GM12878 (cell line): ENCODE data around the gene NELFB. TPM values are rescaled to one million over a fixed set of nuclear protein-coding genes. Genes with fewer than 3 reads are reported as not detected.

Experiments used
- ATAC-seq: fragments of 200-7000 bp; cut with Tn5 transposase; 3 replicates; pipeline ENCODE4 v1.9.1; 2020; ENCODE audit warnings: mild to moderate bottlenecking, moderate library complexity
- BruUV-seq: library from RNA; stranded (reverse); fragments of 400-500 nt; replicated peaks from 2 replicates; lab custom pipeline; 2021; lab: Mats Ljungman, UMichigan
- CTCF ChIA-PET: fragments of 300-600 bp; sonication (Branson Sonifier 250); formaldehyde crosslinking; extraction: SDS; loops from one replicate; lab custom pipeline; 2021; ENCODE audit warnings: inconsistent platforms; lab: Yijun Ruan, JAX
- POLR2A ChIA-PET: fragments of 350-600 bp; formaldehyde crosslinking; extraction: SDS; loops from one replicate; lab custom pipeline; 2021; ENCODE audit warnings: inconsistent platforms; lab: Charles Lee
- RAD21 ChIA-PET: fragments of 300-600 bp; sonication (Branson Sonifier 250); formaldehyde crosslinking; loops from one replicate; lab custom pipeline; 2023; ENCODE audit warnings: antibody characterized with exemption; ENCODE audit not compliant: unreplicated experiment; lab: Charles Lee
- SMC1A ChIA-PET: fragments of 300-600 bp; sonication (Branson Sonifier 250); formaldehyde crosslinking; loops from one replicate; lab custom pipeline; 2023; ENCODE audit not compliant: unreplicated experiment, uncharacterized antibody; lab: Charles Lee
- DNase-seq: peaks from one replicate; pipeline ENCODE4 v3.0.0-alpha.2; 2011; ENCODE audit warnings: low read depth, low spot score
- FAIRE-seq: peaks from 3 replicates; lab custom pipeline; 2011; peaks lifted over from hg19 to GRCh38; lab: Jason Lieb, UNC
- H2AFZ ChIP-seq: 2 replicates; pipeline ENCODE4 v1.6.0; 2011; ENCODE audit warnings: low read depth, low read length, control low read depth; ENCODE audit not compliant: control insufficient read depth
- H3K27ac ChIP-seq: 2 replicates; pipeline ENCODE4 v1.5.1; 2011; ENCODE audit warnings: control low read depth; ENCODE audit not compliant: control insufficient read depth, insufficient read depth
- H3K27me3 ChIP-seq, 2 experiments: replicated peaks in 1 of 2; 2 replicates each; pipeline versions ENCODE4 v1.6.0 to v1.6.1; 2011; ENCODE audit warnings: low read length in 1 of 2; ENCODE audit not compliant: control insufficient read depth in 2 of 2, insufficient read depth in 2 of 2
- H3K36me3 ChIP-seq, 2 experiments: 2 replicates each; pipeline ENCODE4 v1.5.1; 2011; ENCODE audit warnings: low read length in 1 of 2; ENCODE audit not compliant: control insufficient read depth in 2 of 2, insufficient read depth in 2 of 2
- H3K4me1 ChIP-seq: 2 replicates; pipeline ENCODE4 v1.6.1; 2011; ENCODE audit warnings: mild to moderate bottlenecking, low read length, moderate library complexity, mixed read lengths; ENCODE audit not compliant: control insufficient read depth, insufficient read depth
- H3K4me2 ChIP-seq: 2 replicates; pipeline ENCODE4 v1.6.0; 2011; ENCODE audit warnings: control low read depth; ENCODE audit not compliant: control insufficient read depth, insufficient read depth
- H3K4me3 ChIP-seq: fragments of 200-600 bp; sonication (generic); 2 replicates; pipeline ENCODE4 v1.5.1; 2016
- H3K79me2 ChIP-seq: 2 replicates; pipeline ENCODE4 v1.6.0; 2011; ENCODE audit warnings: low read length; ENCODE audit not compliant: control insufficient read depth, insufficient read depth
- H3K9ac ChIP-seq: 2 replicates; pipeline ENCODE4 v1.8.0; 2011; ENCODE audit warnings: low read length, control low read depth, mixed read lengths; ENCODE audit not compliant: control insufficient read depth, insufficient read depth
- H3K9me3 ChIP-seq: replicated peaks from 3 replicates; pipeline ENCODE4 v1.5.1; 2011; ENCODE audit warnings: mild to moderate bottlenecking, low read length; ENCODE audit not compliant: control insufficient read depth, insufficient read depth
- H4K20me1 ChIP-seq: 2 replicates; pipeline ENCODE4 v1.6.0; 2011; ENCODE audit not compliant: control insufficient read depth, insufficient read depth
- BCL11A ChIP-seq: IDR thresholded peaks from 2 replicates; pipeline ENCODE4 v1.6.1; 2011; ENCODE audit warnings: low read depth, low read length
- BHLHE40 ChIP-seq, 2 experiments: fragments of 450-650 bp in 1 of 2; IDR thresholded peaks; 2 replicates each; pipeline ENCODE4 v1.6.1; 2011 to 2017; ENCODE audit warnings: low read depth in 2 of 2, borderline replicate concordance in 1 of 2, improper control_type of control experiment in 1 of 2, low read length in 1 of 2, mild to moderate bottlenecking in 1 of 2
- BMI1 ChIP-seq: fragments of 450-650 bp; IDR thresholded peaks from 2 replicates; pipeline ENCODE4 v1.6.1; 2016; ENCODE audit warnings: mild to moderate bottlenecking, moderate library complexity, borderline replicate concordance
- CHD1 ChIP-seq: IDR thresholded peaks from 2 replicates; pipeline ENCODE4 v1.6.1; 2012; ENCODE audit warnings: low read depth, low read length, improper control_type of control experiment
- CREM ChIP-seq: IDR thresholded peaks from 2 replicates; pipeline ENCODE4 v1.6.1; 2014; ENCODE audit warnings: antibody characterized with exemption, low read depth
- ETV6 ChIP-seq, 2 experiments: fragments of 450-650 bp in 1 of 2; IDR thresholded peaks in 1 of 2; conservative IDR thresholded peaks in 1 of 2; 2 replicates each; pipeline ENCODE4 v1.6.1; 2014; ENCODE audit warnings: antibody characterized with exemption in 1 of 2, borderline replicate concordance in 1 of 2, low read depth in 1 of 2, mild to moderate bottlenecking in 1 of 2, moderate library complexity in 1 of 2
- IKZF2 ChIP-seq, 2 experiments: fragments of 450-650 bp; IDR thresholded peaks; 2 replicates each; pipeline ENCODE4 v1.6.1; 2017; ENCODE audit warnings: mild to moderate bottlenecking in 2 of 2, moderate library complexity in 2 of 2
- JUND ChIP-seq: IDR thresholded peaks from 2 replicates; pipeline ENCODE4 v1.6.1; 2012; ENCODE audit warnings: low read depth, mild to moderate bottlenecking, low read length, improper control_type of control experiment, moderate library complexity
- MXI1 ChIP-seq: fragments of 150-350 bp; IDR thresholded peaks from 2 replicates; pipeline ENCODE4 v1.6.1; 2011; ENCODE audit warnings: low read depth, mild to moderate bottlenecking, inconsistent platforms, low read length, improper control_type of control experiment
- MYC ChIP-seq: IDR thresholded peaks from 2 replicates; pipeline ENCODE4 v1.6.1; 2011; ENCODE audit warnings: mild to moderate bottlenecking, low read length, moderate library complexity, inconsistent platforms; ENCODE audit not compliant: insufficient read depth, insufficient replicate concordance, insufficient read length, severe bottlenecking
- NR2F1 ChIP-seq: fragments of 450-650 bp; conservative IDR thresholded peaks from 2 replicates; pipeline ENCODE4 v1.6.1; 2017; ENCODE audit warnings: mild to moderate bottlenecking
- RBBP5 ChIP-seq: fragments of 200-600 bp; sonication (generic); conservative IDR thresholded peaks from 2 replicates; pipeline ENCODE4 v1.6.1; 2016
- SUZ12 ChIP-seq: fragments of 200-600 bp; sonication (generic); IDR thresholded peaks from one replicate; pipeline ENCODE4 v1.6.1; 2018; ENCODE audit warnings: antibody characterized with exemption, mild to moderate bottlenecking; ENCODE audit not compliant: unreplicated experiment
- ZNF217 ChIP-seq: fragments of 450-650 bp; IDR thresholded peaks from 2 replicates; pipeline ENCODE4 v1.6.1; 2017; ENCODE audit warnings: antibody characterized with exemption, mild to moderate bottlenecking
- WGBS: methylation state at CpG from one replicate; pipeline ENCODE4 v1.1.6; 2016; ENCODE audit warnings: low lambda C conversion rate; ENCODE audit not compliant: insufficient replicate concordance, insufficient coverage; ENCODE audit errors: missing lambda C conversion rate; 5-methylcytosine and 5-hydroxymethylcytosine counted together
- in situ Hi-C: fragments of 300-500 bp; cut with MboI; formaldehyde crosslinking; loops from 9 replicates; pipeline ENCODE4 v1.14.3; 2018; ENCODE audit warnings: mixed read lengths
- intact Hi-C: fragments of 100-400 bp; cut with micrococcal nuclease; formaldehyde crosslinking; loops from one replicate; pipeline ENCODE4 v1.14.2; 2022; ENCODE audit not compliant: unreplicated experiment
- polyA plus RNA-seq, 11 experiments: library from polyadenylated mRNA; depleted of rRNA in 4 of 11; unstranded in 6 of 11; stranded (reverse) in 5 of 11; fragments of >200 nt; fragmentation: Nextera tagmentation in 4 of 11; fragmentation: Illumina TruSeq in 1 of 11; extraction: Ambion mirVana in 4 of 11; extraction: Trizol in 1 of 11; gene quantifications; 1 replicate in 1 of 11; 2 replicates in 10 of 11; pipeline versions ENCODE4 v1.2.1 to v1.2.3, GENCODE V29; 2011 to 2016; ENCODE audit warnings: inconsistent platforms in 2 of 11, missing spikeins in 2 of 11, low read depth in 1 of 11
- total RNA-seq, 4 experiments: library from RNA; depleted of rRNA in 3 of 4; stranded (reverse); fragments of >200 nt in 3 of 4; fragmentation: Illumina TruSeq in 1 of 4; extraction: Trizol in 1 of 4; gene quantifications; 2 replicates each; pipeline versions ENCODE4 v1.2.1 to v1.2.3, GENCODE V29; 2013 to 2021
- TF ChIP-seq, protein P1 (sequence below): IDR thresholded peaks from 2 replicates; pipeline ENCODE4 v1.6.1; 2012; ENCODE audit warnings: low read length, inconsistent platforms
- TF ChIP-seq, protein P2 (sequence below): fragments of 450-650 bp; conservative IDR thresholded peaks from 2 replicates; pipeline ENCODE4 v1.6.1; 2017; ENCODE audit warnings: mild to moderate bottlenecking, moderate library complexity
- TF ChIP-seq, protein P3 (sequence below): fragments of 450-650 bp; formaldehyde crosslinking; IDR thresholded peaks from 2 replicates; pipeline ENCODE4 v1.5.0; 2022; ENCODE audit warnings: mild to moderate bottlenecking, missing genetic modification characterization

NELFB gene
- total and polyA plus RNA-seq, 10 of the 15 experiments (the other 5 are each of a cell fraction or from before 2014, with no cell fraction given): 0.19 to 63.4 (median 30.9) TPM

GRCh38 chr9:137228506-137228967, 26.6 kb upstream of the NELFB start:
- intact Hi-C loops (loop anchor here (10.0 kb wide), 1 partner anchor 184 kb away; the partner anchor contains the start of gene NPDC1), in situ Hi-C loops (loop anchor here (5.0 kb wide), 1 partner anchor 106 kb away; no protein-coding TSS in a partner anchor)
- H3K4me3 ChIP-seq: no peak overlapping the region
- no peak overlapping the region for H3K4me2 ChIP-seq
- H4K20me1 ChIP-seq: no peaks in the 10 kb centered on the region
- CTCF ChIA-PET: interaction anchor here (1.2 to 6.4 kb wide), 7 partner anchors 10 to 140 kb away, joined by 3 to 52 read pairs (median 5); partner anchors contain the start of gene TUBB4B
- no peaks in the 10 kb centered on the region for H3K9me3 ChIP-seq
- DNase-seq (no peak), ATAC-seq (no peak), FAIRE-seq (no peak)
- peaks cover 12% of the 10 kb centered on the region for H3K4me1 ChIP-seq
- RAD21 ChIA-PET: interaction anchor here (1.1 kb wide), 1 partner anchor 114 kb away, joined by 4 read pairs; the partner anchor contains the start of gene DPP7
- BruUV-seq: no TSS peak
- whole genome bisulfite sequencing: 45% methylated on average over 26 of the region's 29 CpGs
- H3K36me3 ChIP-seq: no peaks in the 10 kb centered on the region
- H3K27ac ChIP-seq: no peak overlapping the region
- H3K9ac ChIP-seq: no peak overlapping the region
- H3K79me2 ChIP-seq: no peaks in the 10 kb centered on the region
- H2AFZ ChIP-seq: no peak overlapping the region
- H3K27me3 ChIP-seq: no peaks in the 10 kb centered on the region
- SMC1A ChIA-PET: no interaction called here
- POLR2A ChIA-PET: interaction anchor here (1.4 kb wide), 1 partner anchor 72 kb away, joined by 3 read pairs; no protein-coding TSS in a partner anchor
- TF ChIP-seq CHD1 (no peak), ETV6 (conservative IDR thresholded peaks at IDR 0.05 in 1 of 2, IDR thresholded peaks at IDR 0.05 in 1 of 2; ENCODE audit: borderline replicate concordance in 1 of 2, low read depth in 1 of 2) (no peak), BMI1 (no peak), MYC (no peak), RBBP5 (no peak), JUND (no peak), BCL11A (no peak), BHLHE40 (IDR thresholded peaks at IDR 0.05; ENCODE audit: borderline replicate concordance in 1 of 2, low read depth in 2 of 2, low read length in 1 of 2) (no peak), NR2F1 (no peak), ZNF217 (no peak), IKZF2 (IDR thresholded peaks at IDR 0.05) (no peak), SUZ12 (no peak), CREM (no peak), MXI1 (no peak)
- TF ChIP-seq, protein P1, sequence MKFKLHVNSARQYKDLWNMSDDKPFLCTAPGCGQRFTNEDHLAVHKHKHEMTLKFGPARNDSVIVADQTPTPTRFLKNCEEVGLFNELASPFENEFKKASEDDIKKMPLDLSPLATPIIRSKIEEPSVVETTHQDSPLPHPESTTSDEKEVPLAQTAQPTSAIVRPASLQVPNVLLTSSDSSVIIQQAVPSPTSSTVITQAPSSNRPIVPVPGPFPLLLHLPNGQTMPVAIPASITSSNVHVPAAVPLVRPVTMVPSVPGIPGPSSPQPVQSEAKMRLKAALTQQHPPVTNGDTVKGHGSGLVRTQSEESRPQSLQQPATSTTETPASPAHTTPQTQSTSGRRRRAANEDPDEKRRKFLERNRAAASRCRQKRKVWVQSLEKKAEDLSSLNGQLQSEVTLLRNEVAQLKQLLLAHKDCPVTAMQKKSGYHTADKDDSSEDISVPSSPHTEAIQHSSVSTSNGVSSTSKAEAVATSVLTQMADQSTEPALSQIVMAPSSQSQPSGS: no peak
- TF ChIP-seq, protein P2, sequence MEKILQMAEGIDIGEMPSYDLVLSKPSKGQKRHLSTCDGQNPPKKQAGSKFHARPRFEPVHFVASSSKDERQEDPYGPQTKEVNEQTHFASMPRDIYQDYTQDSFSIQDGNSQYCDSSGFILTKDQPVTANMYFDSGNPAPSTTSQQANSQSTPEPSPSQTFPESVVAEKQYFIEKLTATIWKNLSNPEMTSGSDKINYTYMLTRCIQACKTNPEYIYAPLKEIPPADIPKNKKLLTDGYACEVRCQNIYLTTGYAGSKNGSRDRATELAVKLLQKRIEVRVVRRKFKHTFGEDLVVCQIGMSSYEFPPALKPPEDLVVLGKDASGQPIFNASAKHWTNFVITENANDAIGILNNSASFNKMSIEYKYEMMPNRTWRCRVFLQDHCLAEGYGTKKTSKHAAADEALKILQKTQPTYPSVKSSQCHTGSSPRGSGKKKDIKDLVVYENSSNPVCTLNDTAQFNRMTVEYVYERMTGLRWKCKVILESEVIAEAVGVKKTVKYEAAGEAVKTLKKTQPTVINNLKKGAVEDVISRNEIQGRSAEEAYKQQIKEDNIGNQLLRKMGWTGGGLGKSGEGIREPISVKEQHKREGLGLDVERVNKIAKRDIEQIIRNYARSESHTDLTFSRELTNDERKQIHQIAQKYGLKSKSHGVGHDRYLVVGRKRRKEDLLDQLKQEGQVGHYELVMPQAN: no peak
- TF ChIP-seq, protein P3, sequence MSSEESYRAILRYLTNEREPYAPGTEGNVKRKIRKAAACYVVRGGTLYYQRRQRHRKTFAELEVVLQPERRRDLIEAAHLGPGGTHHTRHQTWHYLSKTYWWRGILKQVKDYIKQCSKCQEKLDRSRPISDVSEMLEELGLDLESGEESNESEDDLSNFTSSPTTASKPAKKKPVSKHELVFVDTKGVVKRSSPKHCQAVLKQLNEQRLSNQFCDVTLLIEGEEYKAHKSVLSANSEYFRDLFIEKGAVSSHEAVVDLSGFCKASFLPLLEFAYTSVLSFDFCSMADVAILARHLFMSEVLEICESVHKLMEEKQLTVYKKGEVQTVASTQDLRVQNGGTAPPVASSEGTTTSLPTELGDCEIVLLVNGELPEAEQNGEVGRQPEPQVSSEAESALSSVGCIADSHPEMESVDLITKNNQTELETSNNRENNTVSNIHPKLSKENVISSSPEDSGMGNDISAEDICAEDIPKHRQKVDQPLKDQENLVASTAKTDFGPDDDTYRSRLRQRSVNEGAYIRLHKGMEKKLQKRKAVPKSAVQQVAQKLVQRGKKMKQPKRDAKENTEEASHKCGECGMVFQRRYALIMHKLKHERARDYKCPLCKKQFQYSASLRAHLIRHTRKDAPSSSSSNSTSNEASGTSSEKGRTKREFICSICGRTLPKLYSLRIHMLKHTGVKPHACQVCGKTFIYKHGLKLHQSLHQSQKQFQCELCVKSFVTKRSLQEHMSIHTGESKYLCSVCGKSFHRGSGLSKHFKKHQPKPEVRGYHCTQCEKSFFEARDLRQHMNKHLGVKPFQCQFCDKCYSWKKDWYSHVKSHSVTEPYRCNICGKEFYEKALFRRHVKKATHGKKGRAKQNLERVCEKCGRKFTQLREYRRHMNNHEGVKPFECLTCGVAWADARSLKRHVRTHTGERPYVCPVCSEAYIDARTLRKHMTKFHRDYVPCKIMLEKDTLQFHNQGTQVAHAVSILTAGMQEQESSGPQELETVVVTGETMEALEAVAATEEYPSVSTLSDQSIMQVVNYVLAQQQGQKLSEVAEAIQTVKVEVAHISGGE (CRISPR knock-in tag): no peak
